Common myeloid progenitor, CD34-positive (primary cell): Measurements from ENCODE around the gene HSCB. TPM values are rescaled to one million over a fixed set of nuclear protein-coding genes. Genes with fewer than 3 reads are reported as not detected.
"Not testable (repeated sequence)": the region's sequence is repeated elsewhere in the genome, so short reads cannot be mapped to it uniquely, and the experiment has no call there.

Source experiments
- CTCF ChIA-PET: fragments of 350-600 bp; sonication (Branson Sonifier 250); formaldehyde crosslinking; loops from one replicate; lab custom pipeline; 2021; ENCODE audit warnings: antibody characterized with exemption; lab: Charles Lee
- POLR2A ChIA-PET: fragments of 350-600 bp; sonication (Branson Sonifier 250); formaldehyde crosslinking; loops from one replicate; lab custom pipeline; 2021; ENCODE audit warnings: antibody characterized with exemption; lab: Charles Lee
- DNase-seq, 3 donors: peaks; one replicate each; pipeline versions ENCODE4 v3.0.0 to v3.0.0-alpha.2; 2013
- H3K27ac ChIP-seq, 2 experiments: 1 replicate in 1 of 2; 2 replicates in 1 of 2; pipeline ENCODE4 v1.7.0; 2013; ENCODE audit warnings: inconsistent platforms in 2 of 2, low read length in 2 of 2, mild to moderate bottlenecking in 2 of 2, low read depth in 1 of 2, moderate library complexity in 1 of 2; ENCODE audit not compliant: severe bottlenecking in 2 of 2, insufficient read depth in 1 of 2, poor library complexity in 1 of 2
- H3K27me3 ChIP-seq, 5 experiments: replicated peaks in 2 of 5; 1 replicate in 3 of 5; 2 replicates in 2 of 5; pipeline versions ENCODE4 v1.6.1 to v1.7.0; 2013; ENCODE audit warnings: low read length in 4 of 5, mild to moderate bottlenecking in 2 of 5, moderate library complexity in 2 of 5, inconsistent platforms in 1 of 5; ENCODE audit not compliant: insufficient read depth in 5 of 5, control insufficient read depth in 4 of 5
- H3K36me3 ChIP-seq, 4 experiments: 1 replicate in 2 of 4; 2 replicates in 2 of 4; pipeline versions ENCODE4 v1.6.1 to v1.7.0; 2013; ENCODE audit warnings: low read length in 3 of 4, control low read depth in 1 of 4, mild to moderate bottlenecking in 1 of 4; ENCODE audit not compliant: control insufficient read depth in 4 of 4, insufficient read depth in 4 of 4
- H3K4me1 ChIP-seq, 4 experiments: 1 replicate in 3 of 4; 2 replicates in 1 of 4; pipeline versions ENCODE4 v1.6.1 to v1.7.1; 2013; ENCODE audit warnings: low read length in 3 of 4, mild to moderate bottlenecking in 3 of 4, control low read depth in 1 of 4, inconsistent platforms in 1 of 4, moderate library complexity in 1 of 4; ENCODE audit not compliant: control insufficient read depth in 4 of 4, insufficient read depth in 4 of 4; ENCODE audit errors: control extremely low read depth in 1 of 4
- H3K4me3 ChIP-seq, 7 experiments: 1 replicate in 4 of 7; 2 replicates in 3 of 7; pipeline versions ENCODE4 v1.5.1 to v1.7.0; 2013; ENCODE audit warnings: mild to moderate bottlenecking in 7 of 7, low read length in 6 of 7, moderate library complexity in 6 of 7, inconsistent platforms in 2 of 7, low read depth in 2 of 7, control low read depth in 1 of 7; ENCODE audit not compliant: insufficient read depth in 4 of 7, control insufficient read depth in 1 of 7; ENCODE audit errors: extremely low read depth in 1 of 7
- H3K9me3 ChIP-seq, 5 experiments: 1 replicate in 4 of 5; 2 replicates in 1 of 5; pipeline versions ENCODE4 v1.6.1 to v1.7.1; 2013; ENCODE audit warnings: low read length in 4 of 5, mild to moderate bottlenecking in 2 of 5, inconsistent platforms in 1 of 5, low read depth in 1 of 5, moderate library complexity in 1 of 5; ENCODE audit not compliant: control insufficient read depth in 4 of 5, insufficient read depth in 2 of 5; ENCODE audit errors: control extremely low read depth in 1 of 5
- WGBS: methylation state at CpG from one replicate; pipeline ENCODE4 v1.1.5; 2013; ENCODE audit not compliant: insufficient coverage; 5-methylcytosine and 5-hydroxymethylcytosine counted together
- polyA plus RNA-seq: library from polyadenylated mRNA; unstranded; fragments of 120-200 nt; gene quantifications from one replicate; pipeline ENCODE4 v1.2.1, GENCODE V29; 2013

The HSCB gene, protein sequence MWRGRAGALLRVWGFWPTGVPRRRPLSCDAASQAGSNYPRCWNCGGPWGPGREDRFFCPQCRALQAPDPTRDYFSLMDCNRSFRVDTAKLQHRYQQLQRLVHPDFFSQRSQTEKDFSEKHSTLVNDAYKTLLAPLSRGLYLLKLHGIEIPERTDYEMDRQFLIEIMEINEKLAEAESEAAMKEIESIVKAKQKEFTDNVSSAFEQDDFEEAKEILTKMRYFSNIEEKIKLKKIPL
- 26.5 TPM for polyA plus RNA-seq

GRCh38 chr22:28741785-28742561 lies at the start of gene HSCB, which contains the start of gene CHEK2:
Gene HSCB, plus strand, starts transcription at chr22:28742039. Its CDS starts 57 bp downstream, at chr22:28742096.
Gene CHEK2, minus strand, starts transcription at chr22:28741820. Its CDS starts 7,099 bp downstream, at chr22:28734721.
- H3K27me3 ChIP-seq = no peaks in the 10 kb centered on the region
- ChIA-PET POLR2A (interaction anchor here (1.2 kb wide), 1 partner anchor 30 kb away, joined by 4 read pairs; the partner anchor contains the start of gene CCDC117), CTCF (no interaction called here)
- H3K4me1 ChIP-seq = peaks cover 8 to 32% (median 15%) of the 10 kb centered on the region in 4 experiments
- peak within 1 kb of the TSS; percentile 33 to 83 for H3K27ac ChIP-seq
- peak within 1 kb of the TSS; percentile 82 to 97 (median 97) for H3K4me3 ChIP-seq
- H3K9me3 ChIP-seq = no peaks in the 10 kb centered on the region
- WGBS = 0% methylated on average over 44 of the region's 54 CpGs
- peaks cover 3 to 30% (median 28%) of the 10 kb centered on the region in 4 experiments for H3K36me3 ChIP-seq
- peak; percentile 99 for DNase-seq

DNA sequence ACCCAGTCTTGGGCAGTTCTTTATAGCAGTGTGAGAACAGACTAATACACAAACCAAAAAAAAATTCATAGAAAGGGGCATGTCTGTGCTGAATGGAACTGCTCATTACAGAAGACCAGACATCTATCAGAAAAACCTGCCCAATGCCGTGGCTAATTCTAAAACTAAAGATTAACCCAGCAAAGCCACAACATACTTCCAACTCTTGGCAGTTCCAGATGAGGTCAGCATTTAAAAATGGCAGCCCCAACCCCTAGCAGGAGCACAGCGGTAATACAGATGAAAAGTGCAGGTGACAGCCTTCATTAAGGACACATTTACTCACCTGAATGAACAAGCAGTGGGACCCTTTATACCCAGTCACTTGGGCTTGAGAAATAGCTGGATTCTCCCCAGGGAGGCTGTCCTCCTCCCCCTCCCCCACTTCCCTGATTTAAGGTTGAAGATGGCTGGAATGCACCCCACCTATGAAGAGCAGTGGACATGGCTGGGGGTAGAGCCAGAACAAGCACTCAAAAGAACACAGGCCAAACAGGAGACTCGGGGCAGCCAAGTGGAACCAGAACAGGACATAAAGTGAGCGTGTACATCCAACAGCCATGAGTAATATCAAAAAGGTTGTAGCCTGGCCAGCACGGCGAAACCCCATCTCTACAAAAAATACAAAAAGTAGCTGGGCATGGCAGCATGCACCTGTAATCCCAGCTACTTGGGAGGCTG lies 48.6 kb upstream of the HSCB start:
- H3K27me3 ChIP-seq, H3K4me1 ChIP-seq, DNase-seq, CTCF ChIA-PET, POLR2A ChIA-PET, H3K27ac ChIP-seq, H3K4me3 ChIP-seq, H3K9me3 ChIP-seq: not testable (repeated sequence)
- WGBS = 98% methylated on average over 4 of the region's 6 CpGs
- peaks cover 4 to 18% (median 7%) of the 10 kb centered on the region in 4 experiments for H3K36me3 ChIP-seq

- Histone ChIP-seq H3K27me3 (no peaks in the 10 kb centered on the region), H3K27ac (no peak overlapping the region), H3K9me3 (no peaks in the 10 kb centered on the region), H3K36me3 (peaks cover 2 to 32% (median 22%) of the 10 kb centered on the region in 4 experiments), H3K4me1 (peaks cover 0 to 3% (median 0%) of the 10 kb centered on the region in 4 experiments), H3K4me3 (no peak overlapping the region)
- no peak for DNase-seq
- ChIA-PET CTCF (no interaction called here), POLR2A (no interaction called here)
- no CpG with 5 or more reads among the region's 2 CpGs for WGBS
Observed at GRCh38 chr22:28702891-28703290, 38.9 kb upstream of the HSCB start.

GRCh38 chr22:28703436-28703835 lies 38.4 kb upstream of the HSCB start:
- POLR2A ChIA-PET = no interaction called here
- CTCF ChIA-PET = no interaction called here
- Histone ChIP-seq H3K9me3 (no peaks in the 10 kb centered on the region), H3K36me3 (peaks cover 2 to 35% (median 22%) of the 10 kb centered on the region in 4 experiments), H3K27ac (no peak overlapping the region), H3K27me3 (no peaks in the 10 kb centered on the region), H3K4me3 (no peak overlapping the region), H3K4me1 (peaks cover 0 to 3% (median 0%) of the 10 kb centered on the region in 4 experiments)
- no peak for DNase-seq

DNA sequence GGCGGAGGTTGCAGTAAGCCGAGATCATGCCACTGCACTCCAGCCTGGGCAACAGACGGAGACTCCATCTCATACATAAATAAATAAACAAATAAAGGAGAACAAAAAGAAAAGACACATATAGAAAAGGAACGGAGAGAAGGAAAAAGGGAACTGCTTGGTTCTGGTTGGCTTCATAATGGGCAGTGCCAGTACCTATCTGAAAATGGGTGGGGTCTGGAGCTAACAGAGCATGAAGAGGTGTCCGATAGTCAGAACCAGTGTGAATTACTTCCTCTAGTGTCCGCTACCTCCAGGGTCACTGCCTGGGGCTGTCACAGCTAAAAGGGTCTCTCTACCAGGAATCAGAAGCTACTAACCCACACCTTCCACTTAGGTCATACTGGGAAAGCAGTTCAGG lies 35.0 kb upstream of the HSCB start:
- Histone ChIP-seq H3K4me1 (peaks cover 0 to 3% (median 0%) of the 10 kb centered on the region in 4 experiments), H3K27ac (no peak overlapping the region), H3K9me3 (no peaks in the 10 kb centered on the region), H3K27me3 (no peaks in the 10 kb centered on the region), H3K4me3 (no peak overlapping the region), H3K36me3 (peaks cover 4 to 42% (median 24%) of the 10 kb centered on the region in 4 experiments)
- ChIA-PET POLR2A (no interaction called here), CTCF (no interaction called here)
- WGBS = 96% methylated on average over 3 of the region's 6 CpGs
- no peak for DNase-seq

GRCh38 chr22:28710107-28710506 lies 31.7 kb upstream of the HSCB start:
- ChIA-PET CTCF (interaction anchor here (1.2 to 1.6 kb wide), 2 partner anchors 9 to 11 kb away, joined by 3 to 6 read pairs; no protein-coding TSS in a partner anchor), POLR2A (no interaction called here)
- Histone ChIP-seq H3K27me3 (no peaks in the 10 kb centered on the region), H3K9me3 (no peaks in the 10 kb centered on the region), H3K4me1 (no peaks in the 10 kb centered on the region), H3K4me3 (no peak overlapping the region), H3K27ac (no peak overlapping the region), H3K36me3 (peaks cover 4 to 36% (median 21%) of the 10 kb centered on the region in 4 experiments)
- DNase-seq = no peak
